ENCODE measurements around the gene SIGLEC6.

SIGLEC6 gene

GRCh38 chr19:51531349-51532315 is at the start of gene SIGLEC6:
Gene SIGLEC6 (minus strand): TSS chr19:51531670. CDS start chr19:51531648, 22 bp downstream.
- Histone ChIP-seq H3K36me3 (ENCODE audit: insufficient read depth, low read length) (no peaks in the 10 kb centered on the region), H3K4me1 (ENCODE audit: insufficient read depth, low read length) (no peaks in the 10 kb centered on the region), H2AFZ (ENCODE audit: low read depth, low read length) (no peak within 1 kb of the TSS), H3K9me3 (ENCODE audit: low read length) (no peaks in the 10 kb centered on the region), H3K4me3 (ENCODE audit: low read length) (no peak within 1 kb of the TSS), H3K27me3 (ENCODE audit: insufficient read depth, low read length) (peaks cover 32% of the 10 kb centered on the region)

- no peak overlapping the region for H2AFZ ChIP-seq (ENCODE audit: low read depth, low read length)
- no peaks in the 10 kb centered on the region for H3K27me3 ChIP-seq (ENCODE audit: insufficient read depth, low read length)
- H3K4me3 ChIP-seq (ENCODE audit: low read length), result no peak overlapping the region
- H3K36me3 ChIP-seq (ENCODE audit: insufficient read depth, low read length), result peaks cover 37% of the 10 kb centered on the region
- peaks cover 7% of the 10 kb centered on the region for H3K4me1 ChIP-seq (ENCODE audit: insufficient read depth, low read length)
- H3K9me3 ChIP-seq (ENCODE audit: low read length), result no peaks in the 10 kb centered on the region
Measured at GRCh38 chr19:51576850-51577249, 45.4 kb upstream of the SIGLEC6 start.

GRCh38 chr19:51573331-51573730 is 41.9 kb upstream of the SIGLEC6 start:
- H3K27me3 ChIP-seq (ENCODE audit: insufficient read depth, low read length), result no peaks in the 10 kb centered on the region
- H2AFZ ChIP-seq (ENCODE audit: low read depth, low read length), result no peak overlapping the region
- H3K4me3 ChIP-seq (ENCODE audit: low read length), result no peak overlapping the region
- H3K9me3 ChIP-seq (ENCODE audit: low read length), result no peaks in the 10 kb centered on the region
- H3K4me1 ChIP-seq (ENCODE audit: insufficient read depth, low read length), result peaks cover 9% of the 10 kb centered on the region
- H3K36me3 ChIP-seq (ENCODE audit: insufficient read depth, low read length), result peaks cover 21% of the 10 kb centered on the region

- Histone ChIP-seq H3K4me1 (ENCODE audit: insufficient read depth, low read length) (peaks cover 9% of the 10 kb centered on the region), H3K36me3 (ENCODE audit: insufficient read depth, low read length) (peaks cover 20% of the 10 kb centered on the region), H2AFZ (ENCODE audit: low read depth, low read length) (no peak overlapping the region), H3K27me3 (ENCODE audit: insufficient read depth, low read length) (no peaks in the 10 kb centered on the region), H3K9me3 (ENCODE audit: low read length) (no peaks in the 10 kb centered on the region), H3K4me3 (ENCODE audit: low read length) (no peak overlapping the region)
Measured at GRCh38 chr19:51572908-51573307, 41.4 kb upstream of the SIGLEC6 start.

GRCh38 chr19:51572410-51572809 is 40.9 kb upstream of the SIGLEC6 start:
- Histone ChIP-seq H3K4me1 (ENCODE audit: insufficient read depth, low read length) (peaks cover 9% of the 10 kb centered on the region), H3K9me3 (ENCODE audit: low read length) (no peaks in the 10 kb centered on the region), H3K4me3 (ENCODE audit: low read length) (peak overlapping the region; percentile 62), H3K36me3 (ENCODE audit: insufficient read depth, low read length) (peaks cover 20% of the 10 kb centered on the region), H2AFZ (ENCODE audit: low read depth, low read length) (no peak overlapping the region), H3K27me3 (ENCODE audit: insufficient read depth, low read length) (no peaks in the 10 kb centered on the region)

GRCh38 chr19:51571599-51571998 is 40.1 kb upstream of the SIGLEC6 start:
- peaks cover 9% of the 10 kb centered on the region for H3K4me1 ChIP-seq (ENCODE audit: insufficient read depth, low read length)
- H3K4me3 ChIP-seq (ENCODE audit: low read length), result peak overlapping the region; percentile 62
- no peaks in the 10 kb centered on the region for H3K9me3 ChIP-seq (ENCODE audit: low read length)
- peak overlapping the region; percentile 41 for H2AFZ ChIP-seq (ENCODE audit: low read depth, low read length)
- peaks cover 18% of the 10 kb centered on the region for H3K36me3 ChIP-seq (ENCODE audit: insufficient read depth, low read length)
- no peaks in the 10 kb centered on the region for H3K27me3 ChIP-seq (ENCODE audit: insufficient read depth, low read length)

GRCh38 chr19:51570962-51571575 is 39.6 kb upstream of the SIGLEC6 start, which contains the start of gene ZNF175:
Gene ZNF175 (plus strand): TSS chr19:51571283. CDS start chr19:51573330, 2,047 bp downstream.
- H3K36me3 ChIP-seq (ENCODE audit: insufficient read depth, low read length), result peaks cover 14% of the 10 kb centered on the region
- H3K4me1 ChIP-seq (ENCODE audit: insufficient read depth, low read length), result peaks cover 9% of the 10 kb centered on the region
- H2AFZ ChIP-seq (ENCODE audit: low read depth, low read length), result peak within 1 kb of the TSS; percentile 75
- H3K27me3 ChIP-seq (ENCODE audit: insufficient read depth, low read length), result no peaks in the 10 kb centered on the region
- H3K9me3 ChIP-seq (ENCODE audit: low read length), result no peaks in the 10 kb centered on the region
- H3K4me3 ChIP-seq (ENCODE audit: low read length), result peak within 1 kb of the TSS; percentile 62

- Histone ChIP-seq H3K4me3 (ENCODE audit: low read length) (no peak overlapping the region), H2AFZ (ENCODE audit: low read depth, low read length) (no peak overlapping the region), H3K4me1 (ENCODE audit: insufficient read depth, low read length) (peaks cover 9% of the 10 kb centered on the region), H3K36me3 (ENCODE audit: insufficient read depth, low read length) (peaks cover 5% of the 10 kb centered on the region), H3K27me3 (ENCODE audit: insufficient read depth, low read length) (peaks cover 22% of the 10 kb centered on the region), H3K9me3 (ENCODE audit: low read length) (no peaks in the 10 kb centered on the region)
Measured at GRCh38 chr19:51568456-51568855, 37.0 kb upstream of the SIGLEC6 start.

GRCh38 chr19:51567583-51567982 is 36.1 kb upstream of the SIGLEC6 start:
- Histone ChIP-seq H3K4me3 (ENCODE audit: low read length) (no peak overlapping the region), H3K27me3 (ENCODE audit: insufficient read depth, low read length) (peaks cover 23% of the 10 kb centered on the region), H3K36me3 (ENCODE audit: insufficient read depth, low read length) (no peaks in the 10 kb centered on the region), H2AFZ (ENCODE audit: low read depth, low read length) (no peak overlapping the region), H3K4me1 (ENCODE audit: insufficient read depth, low read length) (peaks cover 9% of the 10 kb centered on the region), H3K9me3 (ENCODE audit: low read length) (no peaks in the 10 kb centered on the region)

- no peak overlapping the region for H2AFZ ChIP-seq (ENCODE audit: low read depth, low read length)
- no peaks in the 10 kb centered on the region for H3K4me1 ChIP-seq (ENCODE audit: insufficient read depth, low read length)
- H3K4me3 ChIP-seq (ENCODE audit: low read length), result no peak overlapping the region
- no peaks in the 10 kb centered on the region for H3K36me3 ChIP-seq (ENCODE audit: insufficient read depth, low read length)
- H3K9me3 ChIP-seq (ENCODE audit: low read length), result no peaks in the 10 kb centered on the region
- H3K27me3 ChIP-seq (ENCODE audit: insufficient read depth, low read length), result peaks cover 23% of the 10 kb centered on the region
Measured at GRCh38 chr19:51566489-51567100, 35.1 kb upstream of the SIGLEC6 start.

- no peak overlapping the region for H3K4me3 ChIP-seq (ENCODE audit: low read length)
Measured at GRCh38 chr19:51565583-51565982, 34.1 kb upstream of the SIGLEC6 start.

GRCh38 chr19:51564791-51565190 is 33.3 kb upstream of the SIGLEC6 start:
- H3K36me3 ChIP-seq (ENCODE audit: insufficient read depth, low read length), result no peaks in the 10 kb centered on the region
- H3K9me3 ChIP-seq (ENCODE audit: low read length), result no peaks in the 10 kb centered on the region
- H3K4me3 ChIP-seq (ENCODE audit: low read length), result no peak overlapping the region
- peaks cover 23% of the 10 kb centered on the region for H3K27me3 ChIP-seq (ENCODE audit: insufficient read depth, low read length)
- H2AFZ ChIP-seq (ENCODE audit: low read depth, low read length), result no peak overlapping the region
- no peaks in the 10 kb centered on the region for H3K4me1 ChIP-seq (ENCODE audit: insufficient read depth, low read length)

More at GRCh38 chr19:51565583-51565982, 34.1 kb upstream of the SIGLEC6 start:
- no peak overlapping the region for H2AFZ ChIP-seq (ENCODE audit: low read depth, low read length)
- no peaks in the 10 kb centered on the region for H3K9me3 ChIP-seq (ENCODE audit: low read length)
- no peaks in the 10 kb centered on the region for H3K4me1 ChIP-seq (ENCODE audit: insufficient read depth, low read length)
- H3K27me3 ChIP-seq (ENCODE audit: insufficient read depth, low read length), result peaks cover 23% of the 10 kb centered on the region
- H3K36me3 ChIP-seq (ENCODE audit: insufficient read depth, low read length), result no peaks in the 10 kb centered on the region

- H3K36me3 ChIP-seq (ENCODE audit: insufficient read depth, low read length), result no peaks in the 10 kb centered on the region
- H3K4me1 ChIP-seq (ENCODE audit: insufficient read depth, low read length), result no peaks in the 10 kb centered on the region
- no peak overlapping the region for H2AFZ ChIP-seq (ENCODE audit: low read depth, low read length)
- peaks cover 17% of the 10 kb centered on the region for H3K27me3 ChIP-seq (ENCODE audit: insufficient read depth, low read length)
- H3K4me3 ChIP-seq (ENCODE audit: low read length), result no peak overlapping the region
- H3K9me3 ChIP-seq (ENCODE audit: low read length), result no peaks in the 10 kb centered on the region
Measured at GRCh38 chr19:51560339-51560738, 28.9 kb upstream of the SIGLEC6 start.
